ENCODE measurements around the gene CLCN3. TPM values are rescaled to one million over a fixed set of nuclear protein-coding genes. Genes with fewer than 3 reads are reported as not detected.

CLCN3 gene
- total and polyA plus RNA-seq, 2 experiments from 2014 or later = 14.9 to 38.4 TPM

DNA sequence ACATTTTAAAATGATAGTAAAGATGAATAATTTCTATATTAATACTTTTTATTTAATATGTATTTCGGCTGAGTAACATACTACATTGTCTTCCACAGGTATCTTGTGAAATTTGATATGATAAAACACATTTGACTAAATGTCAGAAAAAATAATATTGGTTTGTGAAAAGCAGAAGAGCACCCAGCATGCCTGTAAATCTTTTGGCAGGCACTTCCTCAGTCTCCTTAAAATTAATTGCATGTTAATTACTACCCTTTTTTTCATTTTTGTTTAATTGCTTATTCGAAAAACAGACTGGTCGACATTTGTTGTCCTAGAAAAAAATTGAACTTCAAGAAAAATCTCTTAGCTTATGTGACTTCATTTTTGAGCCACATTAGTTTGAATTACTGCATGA lies 40.6 kb downstream of the CLCN3 start:
- peaks cover 41% of the 10 kb centered on the region for H3K4me1 ChIP-seq (ENCODE audit: insufficient read depth)
- TF ChIP-seq EZH2 (IDR thresholded peaks at IDR 0.05; ENCODE audit: borderline replicate concordance) (no peak), EZH2phosphoT487 (IDR thresholded peaks at IDR 0.05; ENCODE audit: low read depth, severe bottlenecking, unreplicated experiment) (no peak)
- TF ChIP-seq, protein P1, sequence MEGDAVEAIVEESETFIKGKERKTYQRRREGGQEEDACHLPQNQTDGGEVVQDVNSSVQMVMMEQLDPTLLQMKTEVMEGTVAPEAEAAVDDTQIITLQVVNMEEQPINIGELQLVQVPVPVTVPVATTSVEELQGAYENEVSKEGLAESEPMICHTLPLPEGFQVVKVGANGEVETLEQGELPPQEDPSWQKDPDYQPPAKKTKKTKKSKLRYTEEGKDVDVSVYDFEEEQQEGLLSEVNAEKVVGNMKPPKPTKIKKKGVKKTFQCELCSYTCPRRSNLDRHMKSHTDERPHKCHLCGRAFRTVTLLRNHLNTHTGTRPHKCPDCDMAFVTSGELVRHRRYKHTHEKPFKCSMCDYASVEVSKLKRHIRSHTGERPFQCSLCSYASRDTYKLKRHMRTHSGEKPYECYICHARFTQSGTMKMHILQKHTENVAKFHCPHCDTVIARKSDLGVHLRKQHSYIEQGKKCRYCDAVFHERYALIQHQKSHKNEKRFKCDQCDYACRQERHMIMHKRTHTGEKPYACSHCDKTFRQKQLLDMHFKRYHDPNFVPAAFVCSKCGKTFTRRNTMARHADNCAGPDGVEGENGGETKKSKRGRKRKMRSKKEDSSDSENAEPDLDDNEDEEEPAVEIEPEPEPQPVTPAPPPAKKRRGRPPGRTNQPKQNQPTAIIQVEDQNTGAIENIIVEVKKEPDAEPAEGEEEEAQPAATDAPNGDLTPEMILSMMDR (IDR thresholded peaks at IDR 0.05; ENCODE audit: poor library complexity) = no peak
- peak overlapping the region; percentile 80 for H3K4me2 ChIP-seq
- no peaks in the 10 kb centered on the region for H3K9me2 ChIP-seq (replicated peaks; ENCODE audit: insufficient read depth)
- no peaks in the 10 kb centered on the region for H3K9me3 ChIP-seq (ENCODE audit: low read depth)
- H3K27ac ChIP-seq = peak overlapping the region; percentile 90
- peaks cover 77% of the 10 kb centered on the region for H3K79me2 ChIP-seq
- peak overlapping the region; percentile 45 for H2AFZ ChIP-seq
- no peaks in the 10 kb centered on the region for H4K20me1 ChIP-seq (ENCODE audit: insufficient read depth, poor library complexity, severe bottlenecking)
- no peak for DNase-seq (ENCODE audit: low spot score)
- H3K27me3 ChIP-seq = no peaks in the 10 kb centered on the region
- 56% methylated on average over 3 of the region's 3 CpGs for WGBS (ENCODE audit: low lambda C conversion rate, missing lambda C conversion rate)
- H3K4me3 ChIP-seq = peak overlapping the region; percentile 38
- H3K36me3 ChIP-seq (replicated peaks; ENCODE audit: insufficient read depth, low read depth) = no peaks in the 10 kb centered on the region

DNA sequence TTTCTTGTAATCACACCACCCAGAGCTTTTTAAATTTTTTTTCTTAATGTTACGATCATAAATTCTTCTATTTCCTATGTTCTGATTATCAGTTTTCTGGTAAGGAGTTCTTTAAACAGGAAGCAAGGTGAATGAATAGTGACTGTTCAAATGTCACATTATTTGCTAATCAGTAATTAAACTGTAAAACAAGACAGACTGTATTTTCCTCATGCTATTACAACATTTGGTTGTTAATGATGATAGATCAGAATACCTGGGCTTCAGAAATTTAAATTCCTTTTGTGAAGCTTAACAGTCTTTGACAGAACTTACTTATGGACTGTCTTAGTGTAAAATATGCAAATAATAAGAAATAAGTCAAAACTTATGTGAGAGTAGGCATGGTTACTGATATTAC lies 41.4 kb downstream of the CLCN3 start:
- no peak for DNase-seq (ENCODE audit: low spot score)
- H3K9me3 ChIP-seq (ENCODE audit: low read depth) = no peaks in the 10 kb centered on the region
- peak overlapping the region; percentile 38 for H3K4me3 ChIP-seq
- H3K4me1 ChIP-seq (ENCODE audit: insufficient read depth) = peaks cover 41% of the 10 kb centered on the region
- H3K27ac ChIP-seq = peak overlapping the region; percentile 90
- peak overlapping the region; percentile 80 for H3K4me2 ChIP-seq
- H4K20me1 ChIP-seq (ENCODE audit: insufficient read depth, poor library complexity, severe bottlenecking) = no peaks in the 10 kb centered on the region
- no peak overlapping the region for H2AFZ ChIP-seq
- WGBS (ENCODE audit: low lambda C conversion rate, missing lambda C conversion rate) = 57% methylated on average over 1 of the region's 1 CpG
- H3K36me3 ChIP-seq (replicated peaks; ENCODE audit: insufficient read depth, low read depth) = no peaks in the 10 kb centered on the region
- H3K79me2 ChIP-seq = peaks cover 77% of the 10 kb centered on the region
- no peak for TF ChIP-seq EZH2phosphoT487 (IDR thresholded peaks at IDR 0.05; ENCODE audit: low read depth, severe bottlenecking, unreplicated experiment)
- TF ChIP-seq EZH2 (IDR thresholded peaks at IDR 0.05; ENCODE audit: borderline replicate concordance) = no peak
- TF ChIP-seq, protein P1 (IDR thresholded peaks at IDR 0.05; ENCODE audit: poor library complexity) = no peak
- no peaks in the 10 kb centered on the region for H3K9me2 ChIP-seq (replicated peaks; ENCODE audit: insufficient read depth)
- H3K27me3 ChIP-seq = no peaks in the 10 kb centered on the region

DNA sequence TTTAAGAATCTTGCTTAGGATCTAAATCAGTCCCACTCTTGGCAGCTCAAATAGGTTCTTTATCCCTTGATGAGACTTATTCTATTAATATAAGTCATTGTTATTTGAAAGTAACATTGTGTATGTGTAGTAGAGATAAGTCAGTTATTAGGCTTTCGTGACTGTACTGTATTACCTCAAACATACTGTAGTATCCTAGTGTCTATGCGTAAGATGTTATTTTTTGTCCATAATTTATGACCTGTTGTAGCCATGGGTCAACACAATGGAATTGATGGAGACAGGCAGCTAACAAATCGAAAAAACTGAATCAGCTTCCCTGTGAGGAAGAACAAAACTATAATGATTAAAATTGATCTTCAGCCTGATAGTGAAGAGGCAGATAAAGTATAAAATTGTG lies 41.8 kb downstream of the CLCN3 start:
- Histone ChIP-seq H4K20me1 (ENCODE audit: insufficient read depth, poor library complexity, severe bottlenecking) (no peaks in the 10 kb centered on the region), H3K9me3 (ENCODE audit: low read depth) (no peaks in the 10 kb centered on the region), H2AFZ (no peak overlapping the region), H3K4me3 (no peak overlapping the region), H3K36me3 (replicated peaks; ENCODE audit: insufficient read depth, low read depth) (no peaks in the 10 kb centered on the region), H3K9me2 (replicated peaks; ENCODE audit: insufficient read depth) (no peaks in the 10 kb centered on the region), H3K4me2 (peak overlapping the region; percentile 80), H3K27me3 (no peaks in the 10 kb centered on the region), H3K79me2 (peaks cover 77% of the 10 kb centered on the region), H3K27ac (peak overlapping the region; percentile 90), H3K4me1 (ENCODE audit: insufficient read depth) (peaks cover 40% of the 10 kb centered on the region)
- 58% methylated on average over 3 of the region's 3 CpGs for WGBS (ENCODE audit: low lambda C conversion rate, missing lambda C conversion rate)
- DNase-seq (ENCODE audit: low spot score) = no peak
- TF ChIP-seq, protein P1 (IDR thresholded peaks at IDR 0.05; ENCODE audit: poor library complexity) = no peak
- TF ChIP-seq EZH2 (IDR thresholded peaks at IDR 0.05; ENCODE audit: borderline replicate concordance) (no peak), EZH2phosphoT487 (IDR thresholded peaks at IDR 0.05; ENCODE audit: low read depth, severe bottlenecking, unreplicated experiment) (no peak)

DNA sequence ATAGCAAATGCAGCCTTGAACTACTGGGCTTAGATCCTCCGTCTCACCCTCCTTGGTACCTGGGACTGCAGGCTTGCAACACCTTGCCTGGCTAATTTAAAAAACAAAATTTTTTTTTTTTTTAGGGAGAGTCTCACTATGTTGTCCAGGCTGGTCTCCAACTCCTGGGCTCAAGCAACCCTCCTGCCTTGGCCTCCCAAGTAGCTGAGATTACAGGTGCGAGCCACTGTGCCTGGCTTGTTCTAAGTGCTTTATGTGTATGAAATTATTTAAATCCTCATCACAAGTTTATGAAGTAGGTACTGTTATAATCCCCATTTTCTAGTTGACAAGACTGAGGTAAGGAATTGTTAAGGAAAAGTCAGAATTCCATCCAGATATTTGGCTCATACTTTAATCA lies 43.0 kb downstream of the CLCN3 start:
- Histone ChIP-seq H4K20me1 (ENCODE audit: insufficient read depth, poor library complexity, severe bottlenecking) (no peaks in the 10 kb centered on the region), H3K27ac (peak overlapping the region; percentile 22), H3K4me3 (no peak overlapping the region), H3K4me1 (ENCODE audit: insufficient read depth) (peaks cover 29% of the 10 kb centered on the region), H3K36me3 (replicated peaks; ENCODE audit: insufficient read depth, low read depth) (no peaks in the 10 kb centered on the region), H2AFZ (no peak overlapping the region), H3K9me2 (replicated peaks; ENCODE audit: insufficient read depth) (no peaks in the 10 kb centered on the region), H3K27me3 (no peaks in the 10 kb centered on the region), H3K9me3 (ENCODE audit: low read depth) (no peaks in the 10 kb centered on the region), H3K4me2 (peak overlapping the region; percentile 1), H3K79me2 (peaks cover 79% of the 10 kb centered on the region)
- TF ChIP-seq, protein P1 (IDR thresholded peaks at IDR 0.05; ENCODE audit: poor library complexity) = no peak
- TF ChIP-seq EZH2phosphoT487 (IDR thresholded peaks at IDR 0.05; ENCODE audit: low read depth, severe bottlenecking, unreplicated experiment) (no peak), EZH2 (IDR thresholded peaks at IDR 0.05; ENCODE audit: borderline replicate concordance) (no peak)
- 97% methylated on average over 2 of the region's 2 CpGs for WGBS (ENCODE audit: low lambda C conversion rate, missing lambda C conversion rate)
- no peak for DNase-seq (ENCODE audit: low spot score)
